PC-9 (cell line): ENCODE results near the gene GJD2. TPM values are rescaled to one million over a fixed set of nuclear protein-coding genes. Genes with fewer than 3 reads are reported as not detected.

Source experiments
- BruUV-seq: library from RNA; stranded (reverse); fragments of 400-500 nt; replicated peaks from 2 replicates; lab custom pipeline; 2021; lab: Mats Ljungman, UMichigan
- CTCF ChIA-PET: fragments of 300-600 bp; sonication (Branson Sonifier 250); formaldehyde crosslinking; loops from one replicate; lab custom pipeline; 2022; ENCODE audit warnings: antibody characterized with exemption; lab: Charles Lee
- POLR2A ChIA-PET: fragments of 300-600 bp; sonication (Branson Sonifier 250); formaldehyde crosslinking; loops from one replicate; lab custom pipeline; 2022; ENCODE audit warnings: antibody characterized with exemption; ENCODE audit not compliant: unreplicated experiment; lab: Charles Lee
- DNase-seq, 2 experiments: peaks; one replicate each; pipeline versions ENCODE4 v3.0.0 to v3.0.0-alpha.2; 2015 to 2022; ENCODE audit warnings: mixed read lengths in 1 of 2
- H2AFZ ChIP-seq: fragments of 200-600 bp; sonication (generic); 2 replicates; pipeline ENCODE4 v1.8.1; 2017; ENCODE audit warnings: antibody characterized with exemption
- H3F3A ChIP-seq: fragments of 200-600 bp; sonication (generic); 2 replicates; pipeline ENCODE4 v1.8.1; 2017; ENCODE audit warnings: antibody characterized with exemption, mild to moderate bottlenecking, low read depth; ENCODE audit not compliant: insufficient read depth
- H3K27ac ChIP-seq: fragments of 200-600 bp; sonication (generic); 2 replicates; pipeline ENCODE4 v1.6.1; 2016; ENCODE audit warnings: mixed run types
- H3K27me3 ChIP-seq: fragments of 200-600 bp; sonication (generic); 2 replicates; pipeline ENCODE4 v1.6.1; 2016; ENCODE audit warnings: low read depth, mixed run types; ENCODE audit not compliant: insufficient read depth
- H3K36me3 ChIP-seq: fragments of 200-600 bp; sonication (generic); 2 replicates; pipeline ENCODE4 v1.6.1; 2016; ENCODE audit warnings: low read depth, mixed run types
- H3K4me1 ChIP-seq: fragments of 200-600 bp; sonication (generic); replicated peaks from 2 replicates; pipeline ENCODE4 v1.6.1; 2016; ENCODE audit warnings: mixed run types; ENCODE audit not compliant: insufficient read depth
- H3K4me2 ChIP-seq: fragments of 200-600 bp; sonication (generic); 2 replicates; pipeline ENCODE4 v1.6.1; 2017; ENCODE audit warnings: mixed run types
- H3K4me3 ChIP-seq: fragments of 200-600 bp; sonication (generic); 2 replicates; pipeline ENCODE4 v1.6.1; 2016; ENCODE audit warnings: mixed run types
- H3K79me2 ChIP-seq: fragments of 200-600 bp; sonication (generic); 2 replicates; pipeline ENCODE4 v1.6.1; 2017; ENCODE audit warnings: low read depth, mixed run types
- H3K9me2 ChIP-seq: fragments of 200-600 bp; sonication (generic); 2 replicates; pipeline ENCODE4 v1.8.1; 2017; ENCODE audit warnings: mild to moderate bottlenecking; ENCODE audit not compliant: insufficient read depth
- H3K9me3 ChIP-seq: fragments of 200-600 bp; sonication (generic); 2 replicates; pipeline ENCODE4 v1.8.1; 2016; ENCODE audit warnings: low read depth; ENCODE audit not compliant: insufficient read depth
- H4K20me1 ChIP-seq: fragments of 200-600 bp; sonication (generic); 2 replicates; pipeline ENCODE4 v1.8.1; 2017; ENCODE audit not compliant: insufficient read depth
- EZH2 ChIP-seq: fragments of 200-600 bp; sonication (generic); IDR thresholded peaks from 2 replicates; pipeline ENCODE4 v1.8.0; 2017; ENCODE audit warnings: antibody characterized with exemption, low read depth
- intact Hi-C: fragments of 100-400 bp; cut with micrococcal nuclease; formaldehyde crosslinking; loops from one replicate; pipeline ENCODE4 v1.10.0; 2022; ENCODE audit not compliant: unreplicated experiment
- total RNA-seq: library from RNA; stranded (reverse); gene quantifications from 2 replicates; pipeline ENCODE4 v1.2.3, GENCODE V29; 2021
- TF ChIP-seq, protein P1 (sequence below): fragments of 200-600 bp; sonication (generic); conservative IDR thresholded peaks from 2 replicates; pipeline ENCODE4 v1.6.1; 2017; ENCODE audit warnings: mixed run types, antibody characterized with exemption, mild to moderate bottlenecking, moderate library complexity

The GJD2 gene
- total RNA-seq, 1 experiment from 2014 or later = not detected

DNA sequence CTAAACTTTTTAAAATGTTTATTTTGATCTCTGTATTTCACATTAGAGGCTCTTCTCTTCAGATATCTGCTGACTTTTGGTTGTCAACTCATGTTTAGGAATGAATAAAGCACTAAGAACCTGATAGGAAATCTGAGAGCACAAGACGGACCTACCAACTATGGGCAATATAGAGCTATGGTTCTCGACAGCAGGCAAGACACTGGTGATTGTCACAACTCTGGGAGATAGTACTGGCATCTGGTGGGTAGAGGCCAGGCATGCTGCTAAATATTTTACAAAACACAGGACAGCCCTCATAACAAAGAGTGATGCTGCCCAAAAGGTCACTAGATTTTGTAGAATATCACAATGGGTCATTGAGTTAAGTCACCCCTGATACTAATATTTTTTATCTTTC, 17.5 kb upstream of the GJD2 start:
- TF ChIP-seq, protein P1, sequence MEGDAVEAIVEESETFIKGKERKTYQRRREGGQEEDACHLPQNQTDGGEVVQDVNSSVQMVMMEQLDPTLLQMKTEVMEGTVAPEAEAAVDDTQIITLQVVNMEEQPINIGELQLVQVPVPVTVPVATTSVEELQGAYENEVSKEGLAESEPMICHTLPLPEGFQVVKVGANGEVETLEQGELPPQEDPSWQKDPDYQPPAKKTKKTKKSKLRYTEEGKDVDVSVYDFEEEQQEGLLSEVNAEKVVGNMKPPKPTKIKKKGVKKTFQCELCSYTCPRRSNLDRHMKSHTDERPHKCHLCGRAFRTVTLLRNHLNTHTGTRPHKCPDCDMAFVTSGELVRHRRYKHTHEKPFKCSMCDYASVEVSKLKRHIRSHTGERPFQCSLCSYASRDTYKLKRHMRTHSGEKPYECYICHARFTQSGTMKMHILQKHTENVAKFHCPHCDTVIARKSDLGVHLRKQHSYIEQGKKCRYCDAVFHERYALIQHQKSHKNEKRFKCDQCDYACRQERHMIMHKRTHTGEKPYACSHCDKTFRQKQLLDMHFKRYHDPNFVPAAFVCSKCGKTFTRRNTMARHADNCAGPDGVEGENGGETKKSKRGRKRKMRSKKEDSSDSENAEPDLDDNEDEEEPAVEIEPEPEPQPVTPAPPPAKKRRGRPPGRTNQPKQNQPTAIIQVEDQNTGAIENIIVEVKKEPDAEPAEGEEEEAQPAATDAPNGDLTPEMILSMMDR = no peak
- TF ChIP-seq EZH2 = no peak
- CTCF ChIA-PET = no interaction called here

DNA sequence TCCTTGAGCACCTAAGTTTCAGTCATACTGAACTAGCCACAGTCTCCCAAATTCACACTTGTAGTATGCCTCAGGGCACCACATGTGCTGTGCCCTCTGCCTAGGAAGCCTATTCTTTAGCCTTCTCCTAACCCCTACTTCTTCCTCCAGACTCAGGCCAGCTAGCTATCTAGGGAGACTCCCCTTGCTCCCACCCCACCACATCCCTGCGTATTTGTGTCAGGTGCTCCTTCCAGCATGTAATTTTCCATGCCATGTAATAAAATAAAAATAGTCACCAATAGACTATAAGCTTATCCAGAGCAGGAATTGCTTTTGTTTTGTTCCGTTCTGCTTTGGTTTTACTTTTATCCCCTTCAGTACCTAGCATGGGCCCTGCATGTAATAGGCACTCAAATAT, 14.9 kb upstream of the GJD2 start:
- H3F3A ChIP-seq = no peaks in the 10 kb centered on the region
- BruUV-seq = no TSS peak
- TF ChIP-seq EZH2 = no peak
- TF ChIP-seq, protein P1 = no peak
- H3K36me3 ChIP-seq = no peaks in the 10 kb centered on the region
- no peak for DNase-seq
- no peak overlapping the region for H3K27ac ChIP-seq
- H3K4me2 ChIP-seq = no peak overlapping the region
- H3K79me2 ChIP-seq = no peaks in the 10 kb centered on the region
- no peak overlapping the region for H2AFZ ChIP-seq
- no peaks in the 10 kb centered on the region for H3K9me3 ChIP-seq
- H3K9me2 ChIP-seq = no peaks in the 10 kb centered on the region
- peaks cover 34% of the 10 kb centered on the region for H3K27me3 ChIP-seq
- ChIA-PET CTCF (no interaction called here), POLR2A (no interaction called here)
- H3K4me1 ChIP-seq = no peaks in the 10 kb centered on the region
- no peak overlapping the region for H3K4me3 ChIP-seq
- intact Hi-C loops = no loop called here
- H4K20me1 ChIP-seq = no peaks in the 10 kb centered on the region

More for the DNA sequence above, 17.5 kb upstream of the GJD2 start:
- Histone ChIP-seq H3K9me3 (no peaks in the 10 kb centered on the region), H3K4me3 (no peak overlapping the region), H3K79me2 (no peaks in the 10 kb centered on the region), H3K4me1 (no peaks in the 10 kb centered on the region), H3K36me3 (no peaks in the 10 kb centered on the region), H3K4me2 (no peak overlapping the region), H2AFZ (no peak overlapping the region), H3F3A (no peaks in the 10 kb centered on the region), H4K20me1 (no peaks in the 10 kb centered on the region), H3K27me3 (peaks cover 34% of the 10 kb centered on the region), H3K27ac (no peak overlapping the region), H3K9me2 (no peaks in the 10 kb centered on the region)
- POLR2A ChIA-PET = no interaction called here
- intact Hi-C loops = no loop called here
- DNase-seq = no peak
- BruUV-seq = no TSS peak

DNA sequence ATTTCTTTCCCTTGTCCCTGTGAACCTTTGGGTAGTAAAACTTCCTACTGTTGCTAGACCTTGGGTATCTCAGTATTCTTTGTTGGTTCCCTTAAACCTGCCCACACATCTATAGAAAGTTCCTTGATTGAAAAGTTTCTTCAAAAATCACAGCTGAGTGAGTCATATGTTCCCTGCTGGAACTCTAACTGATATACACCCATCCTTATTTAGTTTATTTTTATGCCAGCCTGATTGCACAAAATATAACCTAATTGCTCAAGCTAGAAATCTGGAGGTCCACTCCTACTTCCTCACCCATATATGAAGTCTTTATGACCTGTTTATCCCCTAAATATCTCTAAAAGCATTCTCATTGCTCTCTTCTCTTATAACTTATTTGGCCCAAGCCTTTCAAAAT, 13.7 kb upstream of the GJD2 start:
- POLR2A ChIA-PET = no interaction called here
- Histone ChIP-seq H3K9me2 (no peaks in the 10 kb centered on the region), H3K36me3 (no peaks in the 10 kb centered on the region), H3K4me2 (no peak overlapping the region), H2AFZ (no peak overlapping the region), H3F3A (no peaks in the 10 kb centered on the region), H3K4me1 (no peaks in the 10 kb centered on the region), H4K20me1 (no peaks in the 10 kb centered on the region), H3K9me3 (no peaks in the 10 kb centered on the region), H3K27ac (no peak overlapping the region), H3K4me3 (no peak overlapping the region), H3K27me3 (peaks cover 37% of the 10 kb centered on the region), H3K79me2 (no peaks in the 10 kb centered on the region)
- no peak for TF ChIP-seq EZH2
- TF ChIP-seq, protein P1 = no peak
- BruUV-seq = no TSS peak
- no peak for DNase-seq
- intact Hi-C loops = no loop called here
- CTCF ChIA-PET = no interaction called here
